HCT116 (cell line): ENCODE data around the gene CBLC. TPM values are rescaled to one million over a fixed set of nuclear protein-coding genes. Genes with fewer than 3 reads are reported as not detected.
A peak's percentile ranks its signal among the peaks of the same experiment; 100 is the strongest.

Experiments used
- ATAC-seq: fragments of 200-7000 bp; cut with Tn5 transposase; 2 replicates; pipeline ENCODE4 v1.9.1; 2020; ENCODE audit warnings: mild to moderate bottlenecking, moderate library complexity
- BruUV-seq: library from RNA; stranded (reverse); fragments of 400-500 nt; replicated peaks from 2 replicates; lab custom pipeline; 2021; lab: Mats Ljungman, UMichigan
- CTCF ChIA-PET: fragments of 300-600 bp; sonication (Branson Sonifier 250); formaldehyde crosslinking; loops from one replicate; lab custom pipeline; 2021; ENCODE audit warnings: antibody characterized with exemption; lab: Charles Lee
- POLR2A ChIA-PET: fragments of 300-600, 350-600 bp; sonication (Branson Sonifier 250); formaldehyde crosslinking; loops from one replicate; lab custom pipeline; 2021; ENCODE audit warnings: antibody characterized with exemption; lab: Charles Lee
- RAD21 ChIA-PET, 2 experiments: fragments of 300-600 bp; sonication (Branson Sonifier 250); formaldehyde crosslinking; loops; one replicate each; lab custom pipeline; 2023; ENCODE audit warnings: low total read pairs in 2 of 2; ENCODE audit not compliant: uncharacterized antibody in 2 of 2, unreplicated experiment in 2 of 2, low non-redundant PET in 1 of 2; lab: Charles Lee
- DNase-seq: peaks from one replicate; pipeline ENCODE4 v3.0.0-alpha.2; 2010; ENCODE audit warnings: low read depth, low spot score
- H2AFZ ChIP-seq: fragments of 200-600 bp; shearing (Covaris generic), sonication (generic); 2 replicates; pipeline ENCODE4 v1.6.1; 2017; ENCODE audit warnings: low read depth, mixed run types, mixed read lengths, antibody characterized with exemption, low read length; ENCODE audit not compliant: poor library complexity, severe bottlenecking
- H3K27ac ChIP-seq: 2 replicates; pipeline ENCODE4 v1.5.1; 2012; ENCODE audit warnings: low read depth, low read length
- H3K27me3 ChIP-seq: fragments of 200-600 bp; sonication (generic); 2 replicates; pipeline ENCODE4 v1.6.1; 2016; ENCODE audit warnings: mixed run types, low read length, mixed read lengths; ENCODE audit not compliant: insufficient read depth
- H3K36me3 ChIP-seq, 2 experiments: fragments of 200-500 bp in 1 of 2; fragments of 200-600 bp in 1 of 2; sonication (Bioruptor generic) in 1 of 2; sonication (generic) in 1 of 2; 2 replicates each; pipeline versions ENCODE4 v1.5.1 to v1.6.1; 2014 to 2016; ENCODE audit warnings: low read length in 2 of 2, inconsistent platforms in 1 of 2, mixed read lengths in 1 of 2, mixed run types in 1 of 2; ENCODE audit not compliant: insufficient read depth in 2 of 2, control insufficient read depth in 1 of 2
- H3K4me1 ChIP-seq, 2 experiments: fragments of 200-600 bp in 1 of 2; sonication (generic) in 1 of 2; 2 replicates each; pipeline versions ENCODE4 v1.5.1 to v1.6.1; 2012 to 2017; ENCODE audit warnings: low read length in 2 of 2, inconsistent platforms in 1 of 2, mild to moderate bottlenecking in 1 of 2, mixed read lengths in 1 of 2, mixed run types in 1 of 2, moderate library complexity in 1 of 2; ENCODE audit not compliant: insufficient read depth in 2 of 2, control insufficient read depth in 1 of 2
- H3K4me2 ChIP-seq: fragments of 200-600 bp; sonication (generic); 2 replicates; pipeline ENCODE4 v1.6.1; 2017; ENCODE audit warnings: mixed run types, low read length, mixed read lengths
- H3K4me3 ChIP-seq, 2 experiments: fragments of 200-600 bp in 1 of 2; sonication (generic) in 1 of 2; replicated peaks in 1 of 2; 2 replicates each; pipeline ENCODE4 v1.5.1; 2011 to 2016; ENCODE audit warnings: low read length in 2 of 2, control low read depth in 1 of 2, low read depth in 1 of 2, mild to moderate bottlenecking in 1 of 2, mixed read lengths in 1 of 2, mixed run types in 1 of 2
- H3K79me2 ChIP-seq: fragments of 200-600 bp; sonication (generic); 2 replicates; pipeline ENCODE4 v1.6.1; 2017; ENCODE audit warnings: mild to moderate bottlenecking, mixed run types, low read length, moderate library complexity, mixed read lengths; ENCODE audit not compliant: insufficient read depth
- H3K9ac ChIP-seq: fragments of 200-600 bp; sonication (generic); 2 replicates; pipeline ENCODE4 v1.6.1; 2016; ENCODE audit warnings: low read length, mixed read lengths
- H3K9me2 ChIP-seq: fragments of 200-600 bp; sonication (generic), shearing (Covaris generic); 2 replicates; pipeline ENCODE4 v1.6.1; 2017; ENCODE audit warnings: mixed run types, mild to moderate bottlenecking, moderate library complexity; ENCODE audit not compliant: insufficient read depth
- H3K9me3 ChIP-seq, 2 experiments: fragments of 200-500 bp in 1 of 2; fragments of 200-600 bp in 1 of 2; sonication (Bioruptor generic) in 1 of 2; sonication (generic) in 1 of 2; 2 replicates each; pipeline ENCODE4 v1.6.1; 2014 to 2017; ENCODE audit warnings: low read length in 2 of 2, mixed read lengths in 2 of 2, inconsistent platforms in 1 of 2, low read depth in 1 of 2, mild to moderate bottlenecking in 1 of 2, mixed run types in 1 of 2, moderate library complexity in 1 of 2; ENCODE audit not compliant: control insufficient read depth in 1 of 2, insufficient read depth in 1 of 2
- H4K20me1 ChIP-seq: fragments of 200-600 bp; sonication (generic), shearing (Covaris generic); 2 replicates; pipeline ENCODE4 v1.6.1; 2017; ENCODE audit warnings: mixed run types, mild to moderate bottlenecking, moderate library complexity; ENCODE audit not compliant: insufficient read depth
- CBX3 ChIP-seq: IDR thresholded peaks from 2 replicates; pipeline ENCODE4 v1.6.1; 2012; ENCODE audit warnings: low read depth
- CTCF ChIP-seq, 3 experiments: fragments of 200-600 bp in 1 of 3; sonication (generic) in 1 of 3; IDR thresholded peaks in 2 of 3; conservative IDR thresholded peaks in 1 of 3; 2 replicates each; pipeline ENCODE4 v1.5.1; 2012 to 2017; ENCODE audit warnings: low read depth in 2 of 3, low read length in 2 of 3, antibody characterized with exemption in 1 of 3, borderline replicate concordance in 1 of 3, control low read depth in 1 of 3, mild to moderate bottlenecking in 1 of 3, mixed read lengths in 1 of 3, mixed run types in 1 of 3, moderate library complexity in 1 of 3; ENCODE audit not compliant: insufficient read depth in 1 of 3
- EGR1 ChIP-seq: IDR thresholded peaks from 2 replicates; pipeline ENCODE4 v1.6.1; 2012; ENCODE audit warnings: low read depth
- EZH2 ChIP-seq: fragments of 200-600 bp; sonication (generic); IDR thresholded peaks from 2 replicates; pipeline ENCODE4 v1.6.1; 2017; ENCODE audit warnings: antibody characterized with exemption, mixed run types
- POLR2AphosphoS5 ChIP-seq: IDR thresholded peaks from 2 replicates; pipeline ENCODE4 v1.6.1; 2011; ENCODE audit warnings: mild to moderate bottlenecking, low read depth, low read length, moderate library complexity
- ZBTB33 ChIP-seq: IDR thresholded peaks from 2 replicates; pipeline ENCODE4 v1.6.1; 2011; ENCODE audit warnings: mild to moderate bottlenecking, low read length, moderate library complexity; ENCODE audit not compliant: insufficient replicate concordance; ENCODE audit errors: extremely low read depth
- ZFX ChIP-seq: fragments of 450-650 bp; IDR thresholded peaks from 2 replicates; pipeline ENCODE4 v1.6.1; 2017
- ZNF274 ChIP-seq: fragments of 200-500 bp; sonication (Bioruptor generic); IDR thresholded peaks from 2 replicates; pipeline ENCODE4 v1.6.1; 2014; ENCODE audit warnings: mild to moderate bottlenecking, low read depth, low read length, inconsistent platforms
- intact Hi-C: fragments of 100-400 bp; cut with micrococcal nuclease; formaldehyde crosslinking; loops from 2 replicates; pipeline ENCODE4 v1.10.0; 2022
- total RNA-seq: library from RNA; stranded (reverse); gene quantifications from one replicate; pipeline ENCODE4 v1.2.1, GENCODE V29; 2021; ENCODE audit not compliant: unreplicated experiment

CBLC gene
- total RNA-seq, 1 experiment from 2014 or later: 54.3 TPM

DNA sequence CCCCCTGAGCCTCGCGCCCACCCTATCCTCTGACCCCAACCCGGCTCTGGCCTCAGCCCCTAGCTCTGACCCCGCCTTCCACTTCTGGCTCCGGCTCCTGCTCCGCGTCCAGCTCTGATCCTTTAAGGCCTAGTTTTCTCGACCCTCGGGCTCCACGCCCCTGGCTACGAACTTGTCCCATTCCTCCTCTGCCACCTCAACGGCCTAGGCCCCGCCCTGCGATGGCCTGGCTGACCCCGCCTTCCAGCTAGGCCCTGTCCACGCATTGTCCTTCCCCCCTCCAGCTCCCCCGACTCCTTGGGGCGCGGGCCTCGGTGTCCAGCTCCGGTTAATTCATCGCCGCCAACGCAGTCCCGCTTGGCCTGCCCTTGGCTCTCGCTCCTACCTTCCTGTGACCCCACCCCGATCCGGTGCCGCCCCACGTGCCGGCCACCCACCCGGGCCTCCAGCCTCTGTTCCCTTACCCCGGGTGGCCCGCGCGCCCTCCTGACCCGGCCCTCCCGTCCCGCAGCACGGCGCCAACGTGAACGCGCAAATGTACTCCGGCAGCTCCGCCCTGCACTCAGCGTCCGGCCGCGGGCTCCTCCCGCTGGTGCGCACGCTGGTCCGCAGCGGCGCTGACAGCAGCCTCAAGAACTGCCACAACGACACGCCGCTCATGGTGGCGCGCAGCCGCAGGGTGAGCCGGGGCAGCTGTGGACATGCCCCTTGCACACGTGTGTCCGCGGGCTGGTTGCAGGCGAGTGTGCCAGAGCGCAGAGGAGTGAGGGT is 19.8 kb upstream of the CBLC start:
- no peak for DNase-seq
- Histone ChIP-seq H2AFZ (no peak overlapping the region), H3K4me1 (peaks cover 18 to 38% of the 10 kb centered on the region in 2 experiments), H3K4me3 (no peak overlapping the region), H3K36me3 (peaks cover 3 to 7% of the 10 kb centered on the region in 2 experiments; a peak in 2 of 4 replicates), H3K4me2 (no peak overlapping the region), H4K20me1 (no peaks in the 10 kb centered on the region), H3K27ac (peak overlapping the region; percentile 18; the same call in 1 of the 2 replicates), H3K9me3 (no peaks in the 10 kb centered on the region), H3K79me2 (peaks cover 9% of the 10 kb centered on the region; the same call in 1 of the 2 replicates), H3K9me2 (no peaks in the 10 kb centered on the region), H3K27me3 (no peaks in the 10 kb centered on the region), H3K9ac (no peak overlapping the region)
- intact Hi-C loops: no loop called here
- RAD21 ChIA-PET: interaction anchor here in 1 of 2 experiments (0.6 kb wide), 1 partner anchor 13 kb away, joined by 5 read pairs; no protein-coding TSS in a partner anchor
- no TSS peak for BruUV-seq
- POLR2A ChIA-PET: no interaction called here
- no peak for ATAC-seq
- CTCF ChIA-PET: no interaction called here
- no peak for TF ChIP-seq ZNF274
- no peak for TF ChIP-seq ZBTB33
- no peak for TF ChIP-seq EZH2
- no peak for TF ChIP-seq CBX3
- TF ChIP-seq EGR1: no peak
- TF ChIP-seq CTCF (IDR thresholded peaks at IDR 0.05 in 2 of 3, conservative IDR thresholded peaks at IDR 0.05 in 1 of 3; ENCODE audit: borderline replicate concordance in 1 of 3, insufficient read depth in 1 of 3, low read depth in 2 of 3, low read length in 2 of 3): no peak
- no peak for TF ChIP-seq ZFX
- no peak for TF ChIP-seq POLR2AphosphoS5
